H9 (cell line): Measurements from ENCODE around the gene OSBPL9. TPM values are rescaled to one million over a fixed set of nuclear protein-coding genes. Genes with fewer than 3 reads are reported as not detected.

ENCODE experiments used
- DNase-seq: peaks from one replicate; pipeline ENCODE4 v3.0.0-alpha.2; 2017
- H2AFZ ChIP-seq: one replicate; pipeline ENCODE4 v1.6.1; 2013; ENCODE audit warnings: mild to moderate bottlenecking, low read length, control low read depth, moderate library complexity
- H2AK5ac ChIP-seq: 2 replicates; pipeline ENCODE4 v1.6.1; 2013; ENCODE audit warnings: low read length, control low read depth, mixed read lengths; ENCODE audit not compliant: insufficient read length
- H2BK120ac ChIP-seq: one replicate; pipeline ENCODE4 v1.6.1; 2013; ENCODE audit warnings: low read depth, mild to moderate bottlenecking, low read length, control low read depth, inconsistent platforms; ENCODE audit not compliant: poor library complexity, severe bottlenecking
- H2BK12ac ChIP-seq: 2 replicates; pipeline ENCODE4 v1.6.1; 2013; ENCODE audit warnings: low read length, control low read depth, mixed read lengths, low read depth; ENCODE audit not compliant: insufficient read length
- H2BK15ac ChIP-seq: 2 replicates; pipeline ENCODE4 v1.6.1; 2013; ENCODE audit warnings: low read depth, low read length, control low read depth
- H2BK20ac ChIP-seq: one replicate; pipeline ENCODE4 v1.6.1; 2013; ENCODE audit warnings: low read depth, mild to moderate bottlenecking, low read length, control low read depth, inconsistent platforms; ENCODE audit not compliant: poor library complexity, severe bottlenecking
- H2BK5ac ChIP-seq: 2 replicates; pipeline ENCODE4 v1.6.1; 2013; ENCODE audit warnings: low read length, control low read depth, mixed read lengths; ENCODE audit not compliant: insufficient read length
- H3K14ac ChIP-seq: 2 replicates; pipeline ENCODE4 v1.6.1; 2013; ENCODE audit warnings: low read length, control low read depth; ENCODE audit not compliant: insufficient read depth
- H3K18ac ChIP-seq: 2 replicates; pipeline ENCODE4 v1.6.1; 2013; ENCODE audit warnings: low read depth, mild to moderate bottlenecking, mixed read lengths, low read length, control low read depth; ENCODE audit not compliant: insufficient read length
- H3K23ac ChIP-seq: 2 replicates; pipeline ENCODE4 v1.6.1; 2013; ENCODE audit warnings: low read length, control low read depth, mixed read lengths, low read depth; ENCODE audit not compliant: insufficient read length
- H3K23me2 ChIP-seq: 2 replicates; pipeline ENCODE4 v1.6.1; 2013; ENCODE audit warnings: low read depth, mild to moderate bottlenecking, mixed read lengths, low read length, control low read depth; ENCODE audit not compliant: insufficient read length, poor library complexity, severe bottlenecking
- H3K27ac ChIP-seq: 2 replicates; pipeline ENCODE4 v1.5.1; 2013; ENCODE audit warnings: low read length, control low read depth, mixed read lengths, low read depth; ENCODE audit not compliant: insufficient read length
- H3K27me3 ChIP-seq: 2 replicates; pipeline ENCODE4 v1.6.1; 2013; ENCODE audit warnings: low read length, control low read depth, inconsistent platforms; ENCODE audit not compliant: insufficient read depth
- H3K4ac ChIP-seq: 2 replicates; pipeline ENCODE4 v1.6.1; 2013; ENCODE audit warnings: low read depth, mild to moderate bottlenecking, control low read depth, inconsistent platforms, low read length, moderate library complexity
- H3K4me1 ChIP-seq: 2 replicates; pipeline ENCODE4 v1.6.1; 2013; ENCODE audit warnings: low read length, control low read depth, inconsistent platforms; ENCODE audit not compliant: insufficient read depth
- H3K4me2 ChIP-seq: 2 replicates; pipeline ENCODE4 v1.6.1; 2013; ENCODE audit warnings: low read length, control low read depth, mixed read lengths; ENCODE audit not compliant: insufficient read length, insufficient read depth
- H3K56ac ChIP-seq: 2 replicates; pipeline ENCODE4 v1.6.1; 2013; ENCODE audit warnings: low read depth, mild to moderate bottlenecking, mixed read lengths, low read length, control low read depth; ENCODE audit not compliant: insufficient read length
- H3K79me1 ChIP-seq: 2 replicates; pipeline ENCODE4 v1.6.1; 2013; ENCODE audit warnings: low read depth, mild to moderate bottlenecking, moderate library complexity, low read length, control low read depth, inconsistent platforms; ENCODE audit not compliant: insufficient read depth, poor library complexity, severe bottlenecking
- H3K79me2 ChIP-seq: 2 replicates; pipeline ENCODE4 v1.6.1; 2013; ENCODE audit warnings: low read length, control low read depth, inconsistent platforms; ENCODE audit not compliant: insufficient read depth
- H3K9ac ChIP-seq: 2 replicates; pipeline ENCODE4 v1.6.1; 2013; ENCODE audit warnings: low read length, control low read depth, mixed read lengths; ENCODE audit not compliant: insufficient read length; ENCODE audit errors: extremely low read depth
- H3K9me3 ChIP-seq: one replicate; pipeline ENCODE4 v1.6.1; 2013; ENCODE audit warnings: low read depth, low read length, inconsistent platforms; ENCODE audit not compliant: control insufficient read depth
- H3T11ph ChIP-seq: one replicate; pipeline ENCODE4 v1.6.1; 2013; ENCODE audit warnings: mild to moderate bottlenecking, low read length, control low read depth, inconsistent platforms
- H4K20me1 ChIP-seq: one replicate; pipeline ENCODE4 v1.6.1; 2013; ENCODE audit not compliant: control insufficient read depth, insufficient read length, insufficient read depth
- H4K5ac ChIP-seq: 2 replicates; pipeline ENCODE4 v1.6.1; 2013; ENCODE audit warnings: low read depth, mild to moderate bottlenecking, mixed read lengths, low read length, control low read depth; ENCODE audit not compliant: insufficient read length
- H4K8ac ChIP-seq: replicated peaks from 2 replicates; pipeline ENCODE4 v1.6.1; 2013; ENCODE audit warnings: low read length, control low read depth, mixed read lengths, low read depth; ENCODE audit not compliant: insufficient read length
- H4K91ac ChIP-seq: 2 replicates; pipeline ENCODE4 v1.6.1; 2013; ENCODE audit warnings: low read depth, mild to moderate bottlenecking, moderate library complexity, mixed read lengths, low read length, control low read depth; ENCODE audit not compliant: insufficient read length
- H3K27ac Mint-ChIP-seq, 3 experiments: 2 replicates in 2 of 3; 3 replicates in 1 of 3; pipeline ENCODE4 v1.8.0; 2020 to 2021; ENCODE audit warnings: mixed read lengths in 3 of 3, mild to moderate bottlenecking in 1 of 3, moderate library complexity in 1 of 3
- H3K27me3 Mint-ChIP-seq: 2 replicates; pipeline ENCODE4 v1.8.0; 2021; ENCODE audit warnings: low read depth, mild to moderate bottlenecking, moderate library complexity, mixed read lengths
- H3K36me3 Mint-ChIP-seq, 3 experiments: 2 replicates in 2 of 3; 3 replicates in 1 of 3; pipeline ENCODE4 v1.8.0; 2020 to 2021; ENCODE audit warnings: low read depth in 3 of 3, mixed read lengths in 3 of 3; ENCODE audit not compliant: insufficient read depth in 1 of 3
- H3K4me1 Mint-ChIP-seq, 2 experiments: 2 replicates each; pipeline ENCODE4 v1.8.0; 2020; ENCODE audit warnings: mixed read lengths in 2 of 2
- H3K4me3 Mint-ChIP-seq, 2 experiments: 2 replicates in 1 of 2; 3 replicates in 1 of 2; pipeline ENCODE4 v1.8.0; 2020 to 2021; ENCODE audit warnings: mild to moderate bottlenecking in 2 of 2, mixed read lengths in 2 of 2, moderate library complexity in 1 of 2
- H3K9me3 Mint-ChIP-seq, 2 experiments: 2 replicates in 1 of 2; 3 replicates in 1 of 2; pipeline ENCODE4 v1.8.0; 2020; ENCODE audit warnings: mild to moderate bottlenecking in 2 of 2, mixed read lengths in 2 of 2, moderate library complexity in 1 of 2
- CTCF ChIP-seq: fragments of 200-600 bp; sonication (generic); conservative IDR thresholded peaks from 3 replicates; pipeline ENCODE4 v1.8.0; 2021; ENCODE audit warnings: antibody characterized with exemption, mild to moderate bottlenecking
- WGBS: extraction: QIAGEN DNeasy Blood & Tissue Kit; methylation state at CpG from one replicate; pipeline ENCODE4 v1.1.7; 2013; ENCODE audit warnings: missing lambda C conversion rate, low lambda C conversion rate, mixed read lengths; ENCODE audit not compliant: insufficient read length; ENCODE audit errors: extremely low coverage; 5-methylcytosine and 5-hydroxymethylcytosine counted together
- total RNA-seq: library from RNA; stranded (reverse); gene quantifications from 2 replicates; pipeline ENCODE4 v1.2.1, GENCODE V29; 2021

Gene OSBPL9
- total RNA-seq, 1 experiment from 2014 or later: 76.7 TPM

- no peak overlapping the region for H3K4me3 Mint-ChIP-seq
- DNase-seq: no peak
- H3K4me1 ChIP-seq: no peaks in the 10 kb centered on the region
Observed at GRCh38 chr1:51794260-51794659, 177.4 kb downstream of the OSBPL9 start.

More at GRCh38 chr1:51794260-51794659, 177.4 kb downstream of the OSBPL9 start:
- H3K23me2 ChIP-seq: no peaks in the 10 kb centered on the region
- H3K27me3 Mint-ChIP-seq: no peaks in the 10 kb centered on the region
- H3K9me3 Mint-ChIP-seq: no peaks in the 10 kb centered on the region
- H2BK120ac ChIP-seq: no peak overlapping the region
- H3K56ac ChIP-seq: no peak overlapping the region
- H3K36me3 Mint-ChIP-seq: peaks cover 35 to 83% (median 74%) of the 10 kb centered on the region in 3 experiments; a peak in 6 of 7 replicates
- H4K91ac ChIP-seq: no peak overlapping the region
- no peak overlapping the region for H2AK5ac ChIP-seq
- no peak overlapping the region for H4K5ac ChIP-seq
- H3K79me1 ChIP-seq: no peaks in the 10 kb centered on the region
- H2BK12ac ChIP-seq: no peak overlapping the region
- no peaks in the 10 kb centered on the region for H3K4me1 Mint-ChIP-seq
- no peaks in the 10 kb centered on the region for H4K20me1 ChIP-seq
- no peak overlapping the region for H3T11ph ChIP-seq
- TF ChIP-seq CTCF: no peak
- no peaks in the 10 kb centered on the region for H3K27me3 ChIP-seq
- H3K14ac ChIP-seq: no peak overlapping the region
- WGBS: no CpG with 5 or more reads among the region's 2 CpGs
- H2BK5ac ChIP-seq: no peak overlapping the region
- H2BK20ac ChIP-seq: no peak overlapping the region
- H3K18ac ChIP-seq: no peak overlapping the region
- H2BK15ac ChIP-seq: no peak overlapping the region
- no peak overlapping the region for H3K4ac ChIP-seq
- H3K79me2 ChIP-seq: no peaks in the 10 kb centered on the region
- no peak overlapping the region for H3K4me2 ChIP-seq
- no peak overlapping the region for H4K8ac ChIP-seq
- no peaks in the 10 kb centered on the region for H3K9me3 ChIP-seq
- H3K23ac ChIP-seq: no peak overlapping the region
- no peak overlapping the region for H2AFZ ChIP-seq
- no peak overlapping the region for H3K27ac Mint-ChIP-seq
- H3K9ac ChIP-seq: no peak overlapping the region
- H3K27ac ChIP-seq: no peak overlapping the region
